ENCODE data around the gene C5orf63. TPM values are rescaled to one million over a fixed set of nuclear protein-coding genes. Genes with fewer than 3 reads are reported as not detected.
"Not testable (repeated sequence)": the region's sequence is repeated elsewhere in the genome, so short reads cannot be mapped to it uniquely, and the experiment has no call there.

C5orf63 gene
- 14.3 and 24.2 TPM in 2 replicates for total RNA-seq (2014; rRNA removed; shearing (Covaris generic); ENCODE audit: low replicate concordance)

DNA sequence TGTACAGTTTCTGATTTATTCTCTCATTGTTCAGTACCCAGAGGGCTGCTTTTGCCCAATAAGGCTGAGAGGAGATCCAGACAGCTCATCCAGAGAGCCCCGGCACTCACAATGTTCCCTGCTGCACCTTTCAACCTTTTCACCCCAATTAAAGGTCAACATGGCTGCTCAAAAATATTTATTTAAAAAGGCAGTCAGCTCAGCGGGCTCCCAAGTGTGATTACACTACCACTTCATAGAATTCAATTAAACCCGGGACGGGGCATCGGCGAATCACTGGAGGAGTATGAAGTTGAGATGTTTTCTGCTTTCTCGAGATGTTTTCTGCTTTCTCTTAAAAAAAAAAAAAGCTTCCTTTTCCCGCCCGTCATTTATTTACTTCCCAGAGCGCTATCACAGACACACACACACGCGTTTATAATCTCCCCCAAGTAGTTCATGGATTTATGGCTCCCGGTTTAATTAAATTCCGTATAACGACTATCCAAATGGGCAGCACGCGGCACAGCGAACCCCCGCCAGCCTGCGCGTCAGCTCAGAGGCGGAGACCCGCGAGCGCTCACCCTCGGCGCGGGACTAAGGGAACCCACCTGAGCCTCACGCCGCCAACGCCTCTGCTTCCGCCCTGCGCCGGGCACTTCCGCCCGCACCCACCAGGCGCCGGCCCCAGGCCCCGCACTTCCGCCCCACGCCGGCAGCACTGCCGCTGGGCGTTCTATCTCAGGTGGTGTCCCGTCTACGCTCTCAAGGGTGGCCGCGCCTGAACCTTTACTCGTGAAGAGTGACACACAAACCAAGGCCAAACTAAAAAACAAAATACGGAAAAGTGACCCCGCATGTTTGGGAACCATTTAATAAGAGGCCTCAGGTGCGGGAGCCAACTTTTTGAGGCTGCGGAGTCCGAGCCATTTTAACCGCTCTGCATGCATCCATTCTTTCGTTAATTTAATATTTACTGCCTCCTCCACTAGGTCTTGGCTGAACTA lies at the start of gene C5orf63:
TSS of gene C5orf63 (minus strand) at position 642 of the 986 bp plus-strand sequence. CDS start 14,507 bp downstream, outside the sequence.
- H3K9me2 ChIP-seq (replicated peaks; ENCODE audit: insufficient read depth, low read length), result no peaks in the 10 kb centered on the region; the same call in 1 of the 2 replicates
- H3K9me3 ChIP-seq (ENCODE audit: low read length), result no peaks in the 10 kb centered on the region
- H3K4me1 ChIP-seq (ENCODE audit: low read length), result peaks cover 13% of the 10 kb centered on the region
- peak within 1 kb of the TSS; percentile 36; the same call in 1 of the 2 replicates for H3K27ac ChIP-seq (ENCODE audit: low read length)
- H3K27me3 ChIP-seq (ENCODE audit: low read length), result no peaks in the 10 kb centered on the region
- H3K9ac ChIP-seq (ENCODE audit: low read length), result peak within 1 kb of the TSS; percentile 80
- H3K36me3 ChIP-seq (ENCODE audit: insufficient read depth, low read length), result peaks cover 12% of the 10 kb centered on the region; the same call in 1 of the 2 replicates
- peak within 1 kb of the TSS; percentile 81 for H3K4me3 ChIP-seq (ENCODE audit: low read length)
- H3K79me2 ChIP-seq (ENCODE audit: low read length), result no peaks in the 10 kb centered on the region
- peak; percentile 95 for DNase-seq
- H2AFZ ChIP-seq (ENCODE audit: low read length), result peak within 1 kb of the TSS; percentile 53
- H3K4me2 ChIP-seq (ENCODE audit: low read depth, low read length, poor library complexity, severe bottlenecking), result peak within 1 kb of the TSS; percentile 96
- H4K20me1 ChIP-seq (ENCODE audit: insufficient read depth, low read depth, low read length), result no peaks in the 10 kb centered on the region

- H2AFZ ChIP-seq (ENCODE audit: low read length), result no peak overlapping the region
- no peaks in the 10 kb centered on the region for H3K79me2 ChIP-seq (ENCODE audit: low read length)
Observed at GRCh38 chr5:127112347-127112864, 39.1 kb upstream of the C5orf63 start.

GRCh38 chr5:127111112-127111511 lies 37.8 kb upstream of the C5orf63 start:
- Histone ChIP-seq H3K9me2 (replicated peaks; ENCODE audit: insufficient read depth, low read length) (no peaks in the 10 kb centered on the region), H3K79me2 (ENCODE audit: low read length) (no peaks in the 10 kb centered on the region), H3K4me3 (ENCODE audit: low read length) (no peak overlapping the region), H3K9ac (ENCODE audit: low read length) (no peak overlapping the region), H2AFZ (ENCODE audit: low read length) (no peak overlapping the region), H3K27ac (ENCODE audit: low read length) (no peak overlapping the region), H3K36me3 (ENCODE audit: insufficient read depth, low read length) (no peaks in the 10 kb centered on the region), H3K4me2 (ENCODE audit: low read depth, low read length, poor library complexity, severe bottlenecking) (no peak overlapping the region), H3K9me3 (ENCODE audit: low read length) (no peaks in the 10 kb centered on the region), H3K27me3 (ENCODE audit: low read length) (no peaks in the 10 kb centered on the region), H4K20me1 (ENCODE audit: insufficient read depth, low read depth, low read length) (no peaks in the 10 kb centered on the region), H3K4me1 (ENCODE audit: low read length) (no peaks in the 10 kb centered on the region)
- DNase-seq, result no peak

More at GRCh38 chr5:127112347-127112864, 39.1 kb upstream of the C5orf63 start:
- H3K9me3 ChIP-seq (ENCODE audit: low read length), result no peaks in the 10 kb centered on the region
- no peaks in the 10 kb centered on the region for H3K36me3 ChIP-seq (ENCODE audit: insufficient read depth, low read length)
- H3K27me3 ChIP-seq (ENCODE audit: low read length), result no peaks in the 10 kb centered on the region
- H3K27ac ChIP-seq (ENCODE audit: low read length), result no peak overlapping the region
- H4K20me1 ChIP-seq (ENCODE audit: insufficient read depth, low read depth, low read length), result no peaks in the 10 kb centered on the region
- H3K4me3 ChIP-seq (ENCODE audit: low read length), result no peak overlapping the region
- H3K4me1 ChIP-seq (ENCODE audit: low read length), result no peaks in the 10 kb centered on the region
- no peaks in the 10 kb centered on the region for H3K9me2 ChIP-seq (replicated peaks; ENCODE audit: insufficient read depth, low read length)
- H3K4me2 ChIP-seq (ENCODE audit: low read depth, low read length, poor library complexity, severe bottlenecking), result no peak overlapping the region
- DNase-seq, result no peak
- H3K9ac ChIP-seq (ENCODE audit: low read length), result no peak overlapping the region

DNA sequence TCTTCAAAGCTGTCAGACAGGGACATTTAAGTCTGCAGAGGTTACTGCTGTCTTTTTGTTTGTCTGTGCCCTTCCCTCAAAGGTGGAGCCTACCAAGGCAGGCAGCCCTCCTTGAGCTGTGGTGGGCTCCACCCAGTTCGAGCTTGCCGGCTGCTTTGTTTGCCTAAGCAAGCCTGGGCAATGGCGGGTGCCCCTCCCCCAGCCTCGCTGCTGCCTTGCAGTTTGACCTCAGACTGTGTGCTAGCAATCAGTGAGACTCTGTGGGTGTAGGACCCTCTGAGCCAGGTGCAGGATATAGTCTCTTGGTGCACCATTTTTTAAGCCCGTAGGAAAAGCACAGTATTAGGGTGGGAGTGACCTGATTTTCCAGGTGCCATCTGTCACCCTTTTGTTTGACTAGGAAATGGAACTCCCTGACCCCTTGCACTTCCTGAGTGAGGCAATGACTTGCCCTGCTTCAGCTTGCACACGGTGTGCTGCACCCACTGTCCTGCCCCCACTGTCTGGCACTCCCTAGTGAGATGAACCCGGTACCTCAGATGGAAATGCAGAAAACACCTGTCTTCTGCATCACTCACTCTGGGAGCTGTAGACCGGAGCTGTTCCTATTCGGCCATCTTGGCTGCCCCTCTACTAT lies 35.4 kb upstream of the C5orf63 start:
- H3K79me2 ChIP-seq (ENCODE audit: low read length); H3K36me3 ChIP-seq (ENCODE audit: insufficient read depth, low read length); H3K9me2 ChIP-seq (replicated peaks; ENCODE audit: insufficient read depth, low read length); H3K27me3 ChIP-seq (ENCODE audit: low read length); H4K20me1 ChIP-seq (ENCODE audit: insufficient read depth, low read depth, low read length); H3K9me3 ChIP-seq (ENCODE audit: low read length); H3K9ac ChIP-seq (ENCODE audit: low read length); H3K4me1 ChIP-seq (ENCODE audit: low read length); H3K27ac ChIP-seq (ENCODE audit: low read length); H3K4me3 ChIP-seq (ENCODE audit: low read length); H3K4me2 ChIP-seq (ENCODE audit: low read depth, low read length, poor library complexity, severe bottlenecking); H2AFZ ChIP-seq (ENCODE audit: low read length); DNase-seq: not testable (repeated sequence)

DNA sequence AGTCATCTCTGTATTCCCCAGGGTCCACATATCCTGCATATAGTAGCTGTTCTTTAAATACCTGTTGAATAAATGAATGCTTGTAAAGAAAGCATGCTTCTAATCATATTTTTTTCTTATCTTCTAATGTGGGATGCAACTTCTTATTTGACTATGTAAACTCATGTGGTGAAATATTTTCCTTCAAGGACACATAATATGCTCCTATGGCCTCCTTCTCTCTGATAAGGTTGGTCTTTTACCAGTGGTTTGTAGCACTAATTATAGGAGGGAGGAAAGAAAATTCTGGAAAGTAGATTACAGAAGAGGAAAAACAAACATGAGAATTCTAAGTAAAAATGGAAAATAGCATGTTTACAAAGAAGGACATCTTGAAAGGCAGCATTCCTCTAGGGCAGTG lies 28.6 kb upstream of the C5orf63 start:
- no peak overlapping the region for H3K27ac ChIP-seq (ENCODE audit: low read length)

GRCh38 chr5:127101533-127101932 lies 28.2 kb upstream of the C5orf63 start:
- Histone ChIP-seq H3K9me2 (replicated peaks; ENCODE audit: insufficient read depth, low read length) (no peaks in the 10 kb centered on the region), H3K9me3 (ENCODE audit: low read length) (no peaks in the 10 kb centered on the region), H3K79me2 (ENCODE audit: low read length) (no peaks in the 10 kb centered on the region), H3K4me1 (ENCODE audit: low read length) (no peaks in the 10 kb centered on the region), H3K36me3 (ENCODE audit: insufficient read depth, low read length) (no peaks in the 10 kb centered on the region), H3K4me2 (ENCODE audit: low read depth, low read length, poor library complexity, severe bottlenecking) (no peak overlapping the region), H3K4me3 (ENCODE audit: low read length) (no peak overlapping the region), H2AFZ (ENCODE audit: low read length) (no peak overlapping the region), H3K27ac (ENCODE audit: low read length) (no peak overlapping the region), H3K27me3 (ENCODE audit: low read length) (no peaks in the 10 kb centered on the region), H4K20me1 (ENCODE audit: insufficient read depth, low read depth, low read length) (no peaks in the 10 kb centered on the region), H3K9ac (ENCODE audit: low read length) (no peak overlapping the region)
- DNase-seq, result no peak

More for the DNA sequence above, 28.6 kb upstream of the C5orf63 start:
- no peak for DNase-seq
- Histone ChIP-seq H3K36me3 (ENCODE audit: insufficient read depth, low read length) (no peaks in the 10 kb centered on the region), H3K9ac (ENCODE audit: low read length) (no peak overlapping the region), H3K9me3 (ENCODE audit: low read length) (no peaks in the 10 kb centered on the region), H4K20me1 (ENCODE audit: insufficient read depth, low read depth, low read length) (no peaks in the 10 kb centered on the region), H2AFZ (ENCODE audit: low read length) (no peak overlapping the region), H3K4me1 (ENCODE audit: low read length) (no peaks in the 10 kb centered on the region), H3K79me2 (ENCODE audit: low read length) (no peaks in the 10 kb centered on the region), H3K27me3 (ENCODE audit: low read length) (no peaks in the 10 kb centered on the region), H3K4me3 (ENCODE audit: low read length) (no peak overlapping the region), H3K9me2 (replicated peaks; ENCODE audit: insufficient read depth, low read length) (no peaks in the 10 kb centered on the region), H3K4me2 (ENCODE audit: low read depth, low read length, poor library complexity, severe bottlenecking) (no peak overlapping the region)

DNA sequence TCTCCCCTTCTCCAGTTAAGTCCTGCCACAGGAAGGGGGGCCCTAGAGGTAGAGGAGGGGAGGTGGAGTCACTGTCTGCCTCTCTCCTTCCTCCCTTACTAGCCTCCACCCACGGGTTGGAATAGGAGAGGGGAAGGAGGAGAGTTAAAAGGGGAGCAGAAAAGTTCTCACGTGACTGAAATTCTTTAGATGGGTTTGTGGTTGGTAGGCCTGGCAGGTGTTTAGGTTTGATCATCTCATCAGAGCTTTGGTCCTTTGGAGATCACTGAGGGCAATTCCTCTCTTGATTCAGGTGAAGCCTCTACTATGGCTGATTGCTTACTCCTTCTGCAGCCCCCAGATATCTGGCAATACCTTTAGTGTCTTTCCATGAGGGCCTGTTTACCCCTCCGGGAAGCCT lies 24.9 kb upstream of the C5orf63 start:
- Histone ChIP-seq H3K9ac (ENCODE audit: low read length) (no peak overlapping the region), H3K4me3 (ENCODE audit: low read length) (no peak overlapping the region), H3K4me1 (ENCODE audit: low read length) (no peaks in the 10 kb centered on the region)

GRCh38 chr5:127097278-127097677 lies 24.0 kb upstream of the C5orf63 start:
- Histone ChIP-seq H3K79me2 (ENCODE audit: low read length) (no peaks in the 10 kb centered on the region), H4K20me1 (ENCODE audit: insufficient read depth, low read depth, low read length) (no peaks in the 10 kb centered on the region), H3K9me2 (replicated peaks; ENCODE audit: insufficient read depth, low read length) (no peaks in the 10 kb centered on the region), H2AFZ (ENCODE audit: low read length) (no peak overlapping the region), H3K27me3 (ENCODE audit: low read length) (no peaks in the 10 kb centered on the region), H3K4me2 (ENCODE audit: low read depth, low read length, poor library complexity, severe bottlenecking) (no peak overlapping the region), H3K4me1 (ENCODE audit: low read length) (no peaks in the 10 kb centered on the region), H3K4me3 (ENCODE audit: low read length) (no peak overlapping the region), H3K9ac (ENCODE audit: low read length) (no peak overlapping the region), H3K27ac (ENCODE audit: low read length) (no peak overlapping the region), H3K9me3 (ENCODE audit: low read length) (no peaks in the 10 kb centered on the region), H3K36me3 (ENCODE audit: insufficient read depth, low read length) (no peaks in the 10 kb centered on the region)
- DNase-seq, result no peak

More for the DNA sequence above, 24.9 kb upstream of the C5orf63 start:
- Histone ChIP-seq H2AFZ (ENCODE audit: low read length) (no peak overlapping the region), H3K79me2 (ENCODE audit: low read length) (no peaks in the 10 kb centered on the region), H3K9me2 (replicated peaks; ENCODE audit: insufficient read depth, low read length) (no peaks in the 10 kb centered on the region), H3K4me2 (ENCODE audit: low read depth, low read length, poor library complexity, severe bottlenecking) (no peak overlapping the region), H3K9me3 (ENCODE audit: low read length) (no peaks in the 10 kb centered on the region), H3K36me3 (ENCODE audit: insufficient read depth, low read length) (no peaks in the 10 kb centered on the region), H4K20me1 (ENCODE audit: insufficient read depth, low read depth, low read length) (no peaks in the 10 kb centered on the region), H3K27me3 (ENCODE audit: low read length) (no peaks in the 10 kb centered on the region), H3K27ac (ENCODE audit: low read length) (no peak overlapping the region)
- no peak for DNase-seq
